Activated naive CD8-positive, alpha-beta T cell treated with anti-CD3 and anti-CD28 coated beads, Interleukin-2, amount 50 U/mL, for 24 hours (primary cell): ENCODE results near the gene IFI35.
"Not testable (repeated sequence)": the region's sequence is repeated elsewhere in the genome, so short reads cannot be mapped to it uniquely, and the experiment has no call there.

Experiments
- ATAC-seq: fragments of 150-1000 bp; cut with Tn5 transposase; one replicate; pipeline ENCODE4 v1.10.0; 2021
- DNase-seq: peaks from one replicate; pipeline ENCODE4 v3.0.0; 2021
- H3K27ac Mint-ChIP-seq: one replicate; pipeline ENCODE4 v1.8.0; 2021; ENCODE audit warnings: mild to moderate bottlenecking, mixed read lengths
- H3K27me3 Mint-ChIP-seq: one replicate; pipeline ENCODE4 v1.8.0; 2021; ENCODE audit warnings: mixed read lengths
- H3K36me3 Mint-ChIP-seq: one replicate; pipeline ENCODE4 v1.8.0; 2021; ENCODE audit warnings: low read depth, mixed read lengths
- H3K4me1 Mint-ChIP-seq: one replicate; pipeline ENCODE4 v1.8.0; 2021; ENCODE audit warnings: mixed read lengths
- H3K4me3 Mint-ChIP-seq: one replicate; pipeline ENCODE4 v1.8.0; 2021; ENCODE audit warnings: mild to moderate bottlenecking, moderate library complexity, mixed read lengths
- H3K9me3 Mint-ChIP-seq: one replicate; pipeline ENCODE4 v1.8.0; 2021; ENCODE audit warnings: mixed read lengths

The IFI35 gene

GRCh38 chr17:42989141-42989540 lies 17.4 kb upstream of the IFI35 start:
- Mint-ChIP-seq H3K4me3 (no peak overlapping the region), H3K9me3 (no peaks in the 10 kb centered on the region), H3K4me1 (peaks cover 9% of the 10 kb centered on the region), H3K27ac (no peak overlapping the region), H3K27me3 (no peaks in the 10 kb centered on the region), H3K36me3 (peaks cover 58% of the 10 kb centered on the region)
- ATAC-seq (no peak), DNase-seq (no peak)

GRCh38 chr17:42989726-42990652 lies 16.6 kb upstream of the IFI35 start:
- DNase-seq (no peak), ATAC-seq (no peak)
- Mint-ChIP-seq H3K36me3 (peaks cover 52% of the 10 kb centered on the region), H3K4me3 (no peak overlapping the region), H3K4me1 (peaks cover 5% of the 10 kb centered on the region), H3K27me3 (no peaks in the 10 kb centered on the region), H3K9me3 (no peaks in the 10 kb centered on the region), H3K27ac (no peak overlapping the region)

- Mint-ChIP-seq H3K27me3 (no peaks in the 10 kb centered on the region), H3K27ac (no peak overlapping the region), H3K4me1 (no peaks in the 10 kb centered on the region), H3K9me3 (no peaks in the 10 kb centered on the region), H3K4me3 (no peak overlapping the region), H3K36me3 (peaks cover 44% of the 10 kb centered on the region)
- no peak for ATAC-seq
- DNase-seq = no peak
Observed at GRCh38 chr17:42991471-42991870, 15.1 kb upstream of the IFI35 start.

GRCh38 chr17:42992872-42993271 lies 13.7 kb upstream of the IFI35 start:
- Mint-ChIP-seq H3K4me3 (no peak overlapping the region), H3K27me3 (no peaks in the 10 kb centered on the region), H3K4me1 (peaks cover 11% of the 10 kb centered on the region), H3K27ac (no peak overlapping the region), H3K9me3 (no peaks in the 10 kb centered on the region), H3K36me3 (peaks cover 41% of the 10 kb centered on the region)
- no peak for DNase-seq
- no peak for ATAC-seq

- peaks cover 42% of the 10 kb centered on the region for H3K36me3 Mint-ChIP-seq
- not testable (repeated sequence) for H3K9me3 Mint-ChIP-seq, H3K27me3 Mint-ChIP-seq, H3K4me3 Mint-ChIP-seq, ATAC-seq, DNase-seq, H3K27ac Mint-ChIP-seq
- H3K4me1 Mint-ChIP-seq = peaks cover 16% of the 10 kb centered on the region
Observed at GRCh38 chr17:42993913-42994312, 12.7 kb upstream of the IFI35 start.

- peak overlapping the region; percentile 96 for H3K4me3 Mint-ChIP-seq
- DNase-seq (no peak), ATAC-seq (no peak)
- H3K9me3 Mint-ChIP-seq = no peaks in the 10 kb centered on the region
- peaks cover 37% of the 10 kb centered on the region for H3K4me1 Mint-ChIP-seq
- peaks cover 50% of the 10 kb centered on the region for H3K36me3 Mint-ChIP-seq
- H3K27me3 Mint-ChIP-seq = no peaks in the 10 kb centered on the region
- H3K27ac Mint-ChIP-seq = peak overlapping the region; percentile 99
Observed at GRCh38 chr17:42997390-42997983, 9.1 kb upstream of the IFI35 start.

- Mint-ChIP-seq H3K4me3 (peak within 1 kb of the TSS; percentile 96), H3K9me3 (no peaks in the 10 kb centered on the region), H3K27me3 (no peaks in the 10 kb centered on the region), H3K27ac (peak within 1 kb of the TSS; percentile 99), H3K36me3 (peaks cover 53% of the 10 kb centered on the region), H3K4me1 (peaks cover 40% of the 10 kb centered on the region)
- DNase-seq (peak; percentile 97), ATAC-seq (peak; percentile 97)
Observed at GRCh38 chr17:42997984-42998938, 8.3 kb upstream of the IFI35 start, which contains the start of gene RPL27. RPL27 (plus strand) TSS chr17:42998419; CDS start chr17:42998751, 332 bp downstream.

- H3K9me3 Mint-ChIP-seq = no peaks in the 10 kb centered on the region
- H3K4me3 Mint-ChIP-seq = peak overlapping the region; percentile 96
- H3K27me3 Mint-ChIP-seq = no peaks in the 10 kb centered on the region
- ATAC-seq = no peak
- H3K36me3 Mint-ChIP-seq = peaks cover 56% of the 10 kb centered on the region
- DNase-seq = no peak
- H3K27ac Mint-ChIP-seq = peak overlapping the region; percentile 99
- peaks cover 42% of the 10 kb centered on the region for H3K4me1 Mint-ChIP-seq
Observed at GRCh38 chr17:42999003-42999525, 7.5 kb upstream of the IFI35 start.

- H3K27me3 Mint-ChIP-seq, DNase-seq, ATAC-seq, H3K9me3 Mint-ChIP-seq: not testable (repeated sequence)
- H3K4me1 Mint-ChIP-seq = peaks cover 50% of the 10 kb centered on the region
- peak overlapping the region; percentile 57 for H3K4me3 Mint-ChIP-seq
- peaks cover 63% of the 10 kb centered on the region for H3K36me3 Mint-ChIP-seq
- peak overlapping the region; percentile 73 for H3K27ac Mint-ChIP-seq
Observed at GRCh38 chr17:43000894-43001293, 5.7 kb upstream of the IFI35 start.

GRCh38 chr17:43003542-43004172 lies 2.9 kb upstream of the IFI35 start:
- Mint-ChIP-seq H3K4me1 (peaks cover 50% of the 10 kb centered on the region), H3K4me3 (peak overlapping the region; percentile 26), H3K36me3 (peaks cover 58% of the 10 kb centered on the region)

GRCh38 chr17:43010667-43011308 lies 4.2 kb downstream of the IFI35 start:
- no peaks in the 10 kb centered on the region for H3K27me3 Mint-ChIP-seq
- peaks cover 27% of the 10 kb centered on the region for H3K4me1 Mint-ChIP-seq
- peak overlapping the region; percentile 61 for H3K27ac Mint-ChIP-seq
- ATAC-seq = no peak
- H3K9me3 Mint-ChIP-seq = no peaks in the 10 kb centered on the region
- no peak for DNase-seq
- H3K4me3 Mint-ChIP-seq = no peak overlapping the region
- H3K36me3 Mint-ChIP-seq = peaks cover 11% of the 10 kb centered on the region

More at GRCh38 chr17:43003542-43004172, 2.9 kb upstream of the IFI35 start:
- ATAC-seq (no peak), DNase-seq (no peak)
- Mint-ChIP-seq H3K27ac (peak overlapping the region; percentile 39), H3K9me3 (no peaks in the 10 kb centered on the region), H3K27me3 (no peaks in the 10 kb centered on the region)

GRCh38 chr17:43011728-43012472 lies 5.3 kb downstream of the IFI35 start:
- Mint-ChIP-seq H3K36me3 (peaks cover 10% of the 10 kb centered on the region), H3K27ac (no peak overlapping the region), H3K27me3 (no peaks in the 10 kb centered on the region), H3K4me1 (peaks cover 20% of the 10 kb centered on the region), H3K4me3 (no peak overlapping the region), H3K9me3 (no peaks in the 10 kb centered on the region)
- DNase-seq = no peak
- no peak for ATAC-seq

- H3K4me1 Mint-ChIP-seq = peaks cover 12% of the 10 kb centered on the region
- DNase-seq (no peak), ATAC-seq (no peak)
- H3K4me3 Mint-ChIP-seq = no peak overlapping the region
- H3K9me3 Mint-ChIP-seq = no peaks in the 10 kb centered on the region
- no peak overlapping the region for H3K27ac Mint-ChIP-seq
- peaks cover 10% of the 10 kb centered on the region for H3K36me3 Mint-ChIP-seq
- no peaks in the 10 kb centered on the region for H3K27me3 Mint-ChIP-seq
Observed at GRCh38 chr17:43013296-43013695, 6.7 kb downstream of the IFI35 start.
